Hematopoietic multipotent progenitor cell (in vitro differentiated cells): ENCODE data around the gene FGF2. TPM values are rescaled to one million over a fixed set of nuclear protein-coding genes. Genes with fewer than 3 reads are reported as not detected.

Experiments used
- DNase-seq, 3 donors: peaks; one replicate each; pipeline ENCODE4 v3.0.0-alpha.2; 2011 to 2015; ENCODE audit warnings: low read depth in 2 of 3, low spot score in 2 of 3
- total RNA-seq: library from RNA; depleted of rRNA; stranded (reverse); fragments of >200 nt; gene quantifications from one replicate; pipeline ENCODE4 v1.2.3, GENCODE V29; 2012

FGF2 gene
- total RNA-seq, 1 donor: under 0.01 TPM

GRCh38 chr4:122884499-122884898, 57.9 kb downstream of the FGF2 start:
- DNase-seq: no peak

DNA sequence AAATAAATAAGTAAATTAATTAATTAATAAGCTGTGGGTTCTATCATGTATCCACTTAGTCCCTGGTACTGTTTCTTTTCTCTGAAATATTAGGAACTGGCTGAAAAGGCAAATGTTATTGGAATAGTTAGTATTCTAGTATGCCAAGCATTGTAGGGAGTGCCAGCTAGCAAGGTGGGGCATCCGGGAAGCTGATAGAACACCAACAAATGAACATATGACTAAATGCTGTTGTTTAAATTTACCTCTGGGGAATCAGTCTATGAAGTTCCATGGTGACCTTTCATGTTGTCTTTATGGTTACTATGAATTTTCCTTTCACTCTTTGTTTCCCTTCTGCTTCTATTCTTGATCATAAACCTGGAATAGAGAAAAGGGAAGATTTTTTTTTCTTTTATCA, 63.1 kb downstream of the FGF2 start:
- DNase-seq: no peak

- no peak for DNase-seq
Measured at GRCh38 chr4:122890147-122890795, 63.6 kb downstream of the FGF2 start.

DNA sequence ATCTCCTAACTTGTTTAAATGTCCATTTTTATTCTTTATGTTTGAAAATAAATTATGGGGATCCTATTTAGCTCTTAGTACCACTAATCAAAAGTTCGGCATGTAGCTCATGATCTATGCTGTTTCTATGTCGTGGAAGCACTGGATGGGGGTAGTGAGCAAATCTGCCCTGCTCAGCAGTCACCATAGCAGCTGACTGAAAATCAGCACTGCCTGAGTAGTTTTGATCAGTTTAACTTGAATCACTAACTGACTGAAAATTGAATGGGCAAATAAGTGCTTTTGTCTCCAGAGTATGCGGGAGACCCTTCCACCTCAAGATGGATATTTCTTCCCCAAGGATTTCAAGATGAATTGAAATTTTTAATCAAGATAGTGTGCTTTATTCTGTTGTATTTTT, 68.2 kb downstream of the FGF2 start:
- no peak for DNase-seq

DNA sequence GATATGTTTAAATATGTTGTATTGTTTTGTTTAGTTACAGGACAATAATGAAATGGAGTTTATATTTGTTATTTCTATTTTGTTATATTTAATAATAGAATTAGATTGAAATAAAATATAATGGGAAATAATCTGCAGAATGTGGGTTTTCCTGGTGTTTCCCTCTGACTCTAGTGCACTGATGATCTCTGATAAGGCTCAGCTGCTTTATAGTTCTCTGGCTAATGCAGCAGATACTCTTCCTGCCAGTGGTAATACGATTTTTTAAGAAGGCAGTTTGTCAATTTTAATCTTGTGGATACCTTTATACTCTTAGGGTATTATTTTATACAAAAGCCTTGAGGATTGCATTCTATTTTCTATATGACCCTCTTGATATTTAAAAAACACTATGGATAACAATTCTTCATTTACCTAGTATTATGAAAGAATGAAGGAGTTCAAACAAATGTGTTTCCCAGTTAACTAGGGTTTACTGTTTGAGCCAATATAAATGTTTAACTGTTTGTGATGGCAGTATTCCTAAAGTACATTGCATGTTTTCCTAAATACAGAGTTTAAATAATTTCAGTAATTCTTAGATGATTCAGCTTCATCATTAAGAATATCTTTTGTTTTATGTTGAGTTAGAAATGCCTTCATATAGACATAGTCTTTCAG, 68.8 kb downstream of the FGF2 start:
- DNase-seq: no peak

GRCh38 chr4:122896270-122896669, 69.6 kb downstream of the FGF2 start:
- no peak for DNase-seq

- no peak for DNase-seq
Measured at GRCh38 chr4:122898370-122899150, 71.9 kb downstream of the FGF2 start.

DNA sequence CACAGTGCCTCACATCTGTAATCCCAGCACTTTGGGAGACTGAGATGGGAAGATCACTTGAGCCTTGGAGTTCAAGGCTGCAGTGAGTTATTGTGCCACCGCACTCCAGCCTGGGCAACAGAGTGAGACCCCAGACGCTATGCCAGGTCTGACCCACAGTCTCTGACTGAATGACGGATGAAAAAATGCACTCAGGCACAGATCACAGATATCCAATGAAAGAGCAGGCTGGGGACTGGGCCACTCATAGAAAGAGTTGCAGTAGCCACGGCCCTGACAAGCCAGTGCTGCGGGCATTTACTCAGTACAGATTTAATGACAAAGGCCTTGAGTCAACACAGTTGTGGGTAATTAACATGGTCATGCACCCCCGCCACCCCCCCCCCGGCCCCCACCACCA, 73.1 kb downstream of the FGF2 start:
- no peak for DNase-seq

GRCh38 chr4:122900314-122900713, 73.7 kb downstream of the FGF2 start:
- no peak for DNase-seq

DNA sequence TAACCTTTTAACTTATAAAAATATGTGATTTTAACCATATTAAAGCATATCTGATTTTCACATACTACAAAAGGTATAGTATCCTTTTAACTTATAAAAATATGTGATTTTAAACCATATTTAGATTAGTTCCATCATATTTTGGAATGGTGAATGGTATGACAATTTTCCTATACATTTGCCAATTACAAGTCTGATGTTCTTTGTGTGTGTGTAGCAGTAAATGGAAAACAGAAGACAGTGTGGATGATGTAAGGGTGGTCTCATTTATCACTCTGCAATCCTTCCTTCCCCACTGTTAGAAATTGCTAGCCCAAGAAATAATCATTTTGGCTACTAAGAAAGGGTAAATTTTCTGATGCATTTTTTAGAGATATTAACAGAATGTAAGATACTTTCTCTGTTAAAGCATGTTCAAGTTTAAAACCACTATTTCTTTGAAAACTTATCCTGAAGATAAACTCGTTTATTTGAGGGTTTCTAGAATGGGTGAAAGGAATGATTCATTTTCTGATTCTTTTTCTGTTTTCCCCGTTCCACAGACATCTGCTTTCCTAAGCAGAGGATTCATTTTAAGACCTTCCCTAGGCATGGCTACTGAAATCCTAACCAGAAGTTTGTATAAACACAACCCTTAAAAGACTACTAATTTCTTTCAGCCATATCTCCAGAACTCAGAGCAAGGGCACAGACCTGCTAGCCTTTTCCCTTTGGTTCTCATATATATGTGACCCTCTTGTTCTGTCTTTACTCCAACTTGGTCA, 74.8 kb downstream of the FGF2 start:
- no peak for DNase-seq

DNA sequence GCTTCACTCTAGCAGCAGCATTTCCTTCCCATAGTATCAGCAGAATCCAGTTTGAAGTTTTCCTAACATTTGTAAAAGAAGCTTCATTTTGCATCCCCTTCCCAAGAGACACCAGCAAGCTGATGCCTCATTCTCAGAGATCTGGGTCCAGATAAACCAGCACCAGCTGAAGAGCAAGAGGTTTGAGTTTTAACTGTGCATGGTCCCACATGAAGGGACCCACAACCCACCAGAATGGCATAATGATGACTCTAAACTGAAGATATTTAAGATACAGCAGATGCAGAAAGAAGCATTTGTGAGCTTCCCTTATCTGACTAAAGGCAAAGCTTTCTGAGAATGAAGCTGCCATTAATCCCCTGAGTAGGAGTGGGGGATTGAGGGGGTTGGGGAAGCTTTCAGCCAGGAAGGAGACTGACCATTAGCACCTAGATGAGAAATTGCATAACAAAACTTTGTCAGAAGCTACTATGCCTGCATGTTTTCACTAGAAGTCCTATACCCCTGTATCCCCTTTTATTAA, 77.2 kb downstream of the FGF2 start:
- DNase-seq: no peak

- DNase-seq: no peak
Measured at GRCh38 chr4:122906859-122907305, 80.3 kb downstream of the FGF2 start.

GRCh38 chr4:122908223-122908622, 81.6 kb downstream of the FGF2 start:
- no peak for DNase-seq

DNA sequence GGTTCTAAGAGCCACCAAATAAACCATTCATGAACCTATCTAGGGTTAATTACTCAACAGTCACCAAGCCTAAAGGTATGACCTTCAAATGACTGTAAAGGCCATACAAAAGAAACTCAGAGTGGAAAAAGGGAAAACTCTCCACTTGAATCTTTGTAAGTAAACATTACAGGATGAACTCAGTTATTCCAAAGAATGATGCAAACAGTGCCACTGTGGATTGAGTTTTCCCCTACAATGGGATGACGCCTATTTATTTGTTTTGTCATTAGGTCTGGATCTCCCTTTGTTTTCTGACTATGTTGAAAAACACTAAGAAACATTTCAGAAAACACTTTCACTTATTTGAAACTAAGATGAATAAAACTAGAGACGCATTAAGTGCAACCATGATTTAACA, 83.1 kb downstream of the FGF2 start:
- DNase-seq: no peak

DNA sequence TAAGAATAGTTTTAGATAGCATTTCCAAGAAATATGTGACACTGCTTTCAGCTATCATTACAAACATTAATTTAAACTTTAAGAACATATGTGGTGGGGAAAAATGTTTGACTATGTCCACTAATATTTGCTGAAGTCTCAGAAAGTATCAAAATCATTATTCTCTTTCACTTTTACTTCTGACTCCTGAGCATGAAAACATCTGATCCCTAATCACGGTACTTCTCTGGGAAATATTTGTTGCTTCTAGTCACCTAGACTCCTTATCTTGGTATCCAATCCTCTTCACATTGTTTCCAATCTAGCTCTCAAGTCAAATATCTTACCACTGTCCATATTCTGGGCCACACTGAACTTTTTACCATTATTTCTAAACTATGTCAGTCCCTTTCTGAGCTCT, 85.0 kb downstream of the FGF2 start:
- DNase-seq: no peak

DNA sequence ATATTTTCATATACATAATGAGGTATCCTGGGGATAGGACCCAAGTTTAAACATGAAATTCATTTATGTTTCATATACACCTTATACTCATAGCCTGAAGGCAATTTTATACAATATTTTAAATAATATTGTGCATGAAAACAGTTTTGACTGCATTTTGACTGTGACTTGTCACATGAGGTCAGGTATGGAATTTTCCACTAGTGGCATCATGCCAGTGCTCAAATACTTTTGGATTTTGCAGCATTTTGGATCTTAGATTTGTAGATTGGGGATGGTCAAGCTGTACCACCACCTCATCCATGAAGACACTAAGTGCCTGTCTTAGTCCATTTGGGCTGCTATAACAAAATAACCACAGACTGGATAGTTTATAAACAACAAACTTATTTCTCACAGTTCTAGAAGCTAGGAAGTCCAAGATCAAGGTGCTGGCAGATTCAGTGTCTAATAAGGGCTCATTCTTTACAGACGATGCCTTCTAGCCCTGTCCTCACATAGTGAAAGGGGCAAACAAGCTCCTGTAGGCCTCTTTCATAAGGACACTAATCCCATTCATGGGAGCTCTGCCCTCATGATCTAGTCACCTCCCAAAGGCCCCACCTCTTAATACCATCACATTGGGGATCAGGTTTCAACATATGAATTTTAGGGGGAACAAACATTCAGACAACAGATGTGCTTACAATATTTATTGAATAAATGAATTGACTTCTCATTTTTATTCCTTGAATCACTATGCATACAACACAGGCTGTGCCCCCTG, 86.4 kb downstream of the FGF2 start:
- no peak for DNase-seq

DNA sequence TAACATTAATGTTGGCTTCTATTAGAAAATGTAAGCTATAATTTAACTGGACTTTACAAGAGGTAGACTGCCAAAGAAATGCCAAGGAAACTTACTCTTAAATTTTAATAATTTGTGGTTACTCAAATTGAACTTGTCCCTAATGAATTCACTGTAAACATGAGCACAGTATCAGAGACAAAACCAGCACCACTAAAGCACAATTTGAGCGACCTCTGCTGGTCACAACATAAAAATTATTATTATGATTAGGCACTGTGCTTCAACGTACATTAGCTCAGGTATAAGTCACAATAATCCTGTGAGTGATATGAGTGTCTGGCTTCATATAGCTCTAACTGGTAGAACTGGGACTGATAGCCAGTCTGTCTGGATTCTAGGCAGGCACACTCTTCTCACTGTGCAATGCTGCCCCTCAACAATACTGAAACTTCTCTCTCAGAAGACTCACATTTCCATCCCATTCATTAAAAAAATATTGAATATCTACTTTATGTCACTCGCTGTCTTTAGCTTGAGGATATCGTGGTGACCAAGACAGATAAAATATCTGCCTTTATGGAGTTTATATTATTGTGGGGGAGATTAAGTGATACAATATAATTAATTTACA, 87.8 kb downstream of the FGF2 start:
- DNase-seq: peak in 1 of 3 donors; percentile 57

DNA sequence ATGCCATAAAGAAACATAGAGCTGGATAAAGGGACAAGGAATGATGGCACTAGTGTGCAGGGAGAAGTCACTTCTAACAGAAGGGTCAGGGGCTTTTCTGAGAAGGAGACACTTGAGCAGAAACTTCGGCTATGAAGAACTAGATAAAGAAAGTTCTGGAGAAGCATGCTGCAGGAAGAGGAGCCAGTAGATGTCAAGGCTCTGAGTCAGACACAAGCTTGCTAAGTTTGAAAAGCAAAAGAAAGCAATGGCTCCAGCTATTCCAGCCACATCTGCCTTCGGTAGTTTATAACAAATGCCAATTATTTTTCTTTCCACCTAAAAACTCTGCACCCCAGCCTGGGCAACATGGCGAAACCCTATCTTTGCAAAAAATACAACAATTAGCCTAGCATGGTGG, 88.3 kb downstream of the FGF2 start:
- no peak for DNase-seq

DNA sequence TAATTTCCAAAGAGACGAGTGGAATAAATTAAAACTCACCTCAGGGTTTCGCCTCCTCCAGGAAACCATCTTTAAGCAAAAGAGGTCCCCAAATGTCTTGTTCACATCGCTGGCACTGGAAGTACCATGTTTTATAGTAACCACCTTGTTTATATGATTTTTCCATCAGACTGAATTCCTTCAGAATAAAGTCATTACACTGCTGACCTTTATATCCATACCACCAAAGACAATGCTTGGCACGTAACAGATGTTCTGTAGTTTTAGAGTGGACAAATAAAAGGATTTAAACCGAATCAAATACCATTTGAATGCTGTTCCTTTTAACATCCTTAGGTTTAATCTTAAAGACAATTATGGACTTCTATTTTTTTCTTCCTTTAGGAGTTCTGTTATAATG, 91.1 kb downstream of the FGF2 start:
- no peak for DNase-seq

GRCh38 chr4:122920473-122920872, 93.8 kb downstream of the FGF2 start:
- no peak for DNase-seq
